SK-N-SH (cell line): ENCODE measurements around the gene A2ML1. TPM values are rescaled to one million over a fixed set of nuclear protein-coding genes. Genes with fewer than 3 reads are reported as not detected.

Experiments used
- CTCF ChIA-PET: fragments of 300-600, 350-600 bp; formaldehyde crosslinking; extraction: SDS; loops from one replicate; lab custom pipeline; 2021; lab: Yijun Ruan, JAX
- POLR2A ChIA-PET: fragments of 350-600 bp; sonication (Branson Sonifier 250); formaldehyde crosslinking; extraction: SDS; loops from one replicate; lab custom pipeline; 2020; ENCODE audit warnings: antibody characterized with exemption, inconsistent platforms; lab: Yijun Ruan, JAX
- DNase-seq: peaks from one replicate; pipeline ENCODE4 v3.0.0; 2012
- H2AFZ ChIP-seq: fragments of 200-600 bp; sonication (generic); 2 replicates; pipeline ENCODE4 v1.8.1; 2016; ENCODE audit warnings: antibody characterized with exemption, mild to moderate bottlenecking, low read depth
- H3F3A ChIP-seq: fragments of 200-600 bp; sonication (generic); replicated peaks from 2 replicates; pipeline ENCODE3; 2016; ENCODE audit warnings: antibody characterized with exemption, mild to moderate bottlenecking; ENCODE audit not compliant: insufficient read depth
- H3K27ac ChIP-seq, 2 experiments: fragments of 200-500 bp in 1 of 2; fragments of 200-600 bp in 1 of 2; sonication (Bioruptor generic) in 1 of 2; sonication (generic), shearing (Covaris generic) in 1 of 2; 2 replicates each; pipeline versions ENCODE4 v1.5.1 to v1.6.1; 2014 to 2016; ENCODE audit warnings: low read depth in 2 of 2, inconsistent platforms in 1 of 2, low read length in 1 of 2, mild to moderate bottlenecking in 1 of 2, mixed read lengths in 1 of 2
- H3K27me3 ChIP-seq: fragments of 200-600 bp; sonication (generic), shearing (Covaris generic); 2 replicates; pipeline ENCODE4 v1.6.1; 2016; ENCODE audit warnings: mixed run types; ENCODE audit not compliant: insufficient read depth
- H3K36me3 ChIP-seq, 2 experiments: fragments of 200-500 bp in 1 of 2; fragments of 200-600 bp in 1 of 2; sonication (Bioruptor generic) in 1 of 2; sonication (generic) in 1 of 2; replicated peaks in 1 of 2; 2 replicates each; pipeline versions ENCODE3 to v1.5.1; 2014 to 2016; ENCODE audit warnings: low read length in 1 of 2, mild to moderate bottlenecking in 1 of 2; ENCODE audit not compliant: insufficient read depth in 2 of 2, control insufficient read depth in 1 of 2
- H3K4me1 ChIP-seq, 2 experiments: fragments of 200-500 bp in 1 of 2; fragments of 200-600 bp in 1 of 2; sonication (Bioruptor generic) in 1 of 2; sonication (generic), shearing (Covaris generic) in 1 of 2; 2 replicates each; pipeline versions ENCODE4 v1.5.1 to v1.6.1; 2014 to 2016; ENCODE audit warnings: low read depth in 1 of 2, low read length in 1 of 2, mixed run types in 1 of 2; ENCODE audit not compliant: insufficient read depth in 2 of 2, control insufficient read depth in 1 of 2
- H3K4me2 ChIP-seq: fragments of 200-600 bp; sonication (generic), shearing (Covaris generic); 2 replicates; pipeline ENCODE4 v1.6.1; 2017; ENCODE audit warnings: mixed run types
- H3K4me3 ChIP-seq, 2 experiments: fragments of 200-500 bp in 1 of 2; fragments of 200-600 bp in 1 of 2; sonication (Bioruptor generic) in 1 of 2; sonication (generic), shearing (Covaris generic) in 1 of 2; 2 replicates each; pipeline versions ENCODE4 v1.5.1 to v1.8.1; 2014 to 2016; ENCODE audit warnings: low read depth in 2 of 2, inconsistent platforms in 1 of 2, low read length in 1 of 2, mild to moderate bottlenecking in 1 of 2, mixed read lengths in 1 of 2, moderate library complexity in 1 of 2
- H3K79me2 ChIP-seq: fragments of 200-600 bp; sonication (generic); 2 replicates; pipeline ENCODE4 v1.8.1; 2017; ENCODE audit warnings: mild to moderate bottlenecking; ENCODE audit not compliant: insufficient read depth
- H3K9ac ChIP-seq: fragments of 200-600 bp; sonication (generic); 2 replicates; pipeline ENCODE4 v1.6.1; 2017; ENCODE audit warnings: mixed run types
- H3K9me2 ChIP-seq: fragments of 200-600 bp; sonication (generic); 2 replicates; pipeline ENCODE4 v1.6.1; 2017; ENCODE audit warnings: mixed run types
- H3K9me3 ChIP-seq: fragments of 200-600 bp; sonication (generic); 2 replicates; pipeline ENCODE4 v1.6.1; 2017; ENCODE audit warnings: mixed run types, mild to moderate bottlenecking, moderate library complexity
- H4K20me1 ChIP-seq: fragments of 200-600 bp; sonication (generic); 2 replicates; pipeline ENCODE4 v1.6.1; 2017; ENCODE audit warnings: mild to moderate bottlenecking, mixed run types; ENCODE audit not compliant: insufficient read depth
- CHD2 ChIP-seq: fragments of 150-350 bp; IDR thresholded peaks from 2 replicates; pipeline ENCODE4 v1.6.1; 2018; ENCODE audit warnings: low read length; ENCODE audit not compliant: partially characterized antibody
- ELF1 ChIP-seq: IDR thresholded peaks from 2 replicates; pipeline ENCODE4 v1.4.0; 2012
- EZH2phosphoT487 ChIP-seq: fragments of 200-600 bp; sonication (generic); IDR thresholded peaks from 2 replicates; pipeline ENCODE4 v1.6.1; 2017; ENCODE audit warnings: low read depth, mixed run types, mild to moderate bottlenecking, antibody characterized with exemption, moderate library complexity, borderline replicate concordance
- FOXM1 ChIP-seq: IDR thresholded peaks from 2 replicates; pipeline ENCODE4 v1.4.0; 2012; ENCODE audit warnings: low read depth, mild to moderate bottlenecking
- GATA2 ChIP-seq: sonication (generic); formaldehyde crosslinking; IDR thresholded peaks from 2 replicates; pipeline ENCODE4 v1.5.0; 2020; ENCODE audit warnings: mild to moderate bottlenecking, missing genetic modification reagents
- MEF2A ChIP-seq: IDR thresholded peaks from 2 replicates; pipeline ENCODE4 v1.4.0; 2012; ENCODE audit warnings: low read depth, borderline replicate concordance
- MXI1 ChIP-seq: IDR thresholded peaks from 2 replicates; pipeline ENCODE4 v1.6.1; 2012; ENCODE audit warnings: mild to moderate bottlenecking, low read depth, low read length, improper control_type of control experiment
- NFIC ChIP-seq: IDR thresholded peaks from 2 replicates; pipeline ENCODE4 v1.4.0; 2012; ENCODE audit warnings: borderline replicate concordance
- POLR2AphosphoS5 ChIP-seq: IDR thresholded peaks from 2 replicates; pipeline ENCODE4 v1.6.1; 2012; ENCODE audit warnings: low read depth, low read length
- RAD21 ChIP-seq: IDR thresholded peaks from 2 replicates; pipeline ENCODE4 v1.6.1; 2012; ENCODE audit warnings: mild to moderate bottlenecking, low read length
- RCOR1 ChIP-seq: fragments of 150-350 bp; IDR thresholded peaks from 2 replicates; pipeline ENCODE4 v1.6.1; 2017; ENCODE audit warnings: antibody characterized with exemption, low read length
- RXRA ChIP-seq: IDR thresholded peaks from 2 replicates; pipeline ENCODE4 v1.4.0; 2012; ENCODE audit warnings: low read depth, mild to moderate bottlenecking, borderline replicate concordance
- TAF1 ChIP-seq: IDR thresholded peaks from 2 replicates; pipeline ENCODE4 v1.6.1; 2012; ENCODE audit warnings: low read depth, mild to moderate bottlenecking, low read length, moderate library complexity, borderline replicate concordance
- TCF12 ChIP-seq: IDR thresholded peaks from 2 replicates; pipeline ENCODE4 v1.4.0; 2012
- TEAD4 ChIP-seq: IDR thresholded peaks from 2 replicates; pipeline ENCODE4 v1.4.0; 2012; ENCODE audit warnings: mild to moderate bottlenecking, borderline replicate concordance; ENCODE audit not compliant: insufficient read depth
- USF2 ChIP-seq: fragments of 150-350 bp; IDR thresholded peaks from 2 replicates; pipeline ENCODE4 v1.6.1; 2017; ENCODE audit warnings: antibody characterized with exemption, low read length, low read depth, borderline replicate concordance
- polyA plus RNA-seq, 3 experiments: library from polyadenylated mRNA; depleted of rRNA; stranded (reverse); fragments of >200 nt; gene quantifications; 2 replicates each; pipeline ENCODE4 v1.2.3, GENCODE V29; 2012
- TF ChIP-seq, protein P1 (sequence below): IDR thresholded peaks from 2 replicates; pipeline ENCODE4 v1.4.0; 2012; ENCODE audit warnings: low read depth, borderline replicate concordance
- TF ChIP-seq, protein P2 (sequence below): IDR thresholded peaks from 2 replicates; pipeline ENCODE4; 2012
- TF ChIP-seq, protein P3 (sequence below): IDR thresholded peaks from 2 replicates; pipeline ENCODE4 v1.6.1; 2012; ENCODE audit warnings: mild to moderate bottlenecking, low read depth, low read length, moderate library complexity

A2ML1 gene
- polyA plus RNA-seq, 1 of the 3 experiments (the other 2 are of a cell fraction) = not detected

GRCh38 chr12:8867009-8867408, 44.6 kb downstream of the A2ML1 start:
- Histone ChIP-seq H3F3A (no peaks in the 10 kb centered on the region), H3K4me3 (no peak overlapping the region), H3K9me2 (no peaks in the 10 kb centered on the region), H3K27me3 (no peaks in the 10 kb centered on the region), H2AFZ (no peak overlapping the region), H3K79me2 (no peaks in the 10 kb centered on the region), H3K9ac (no peak overlapping the region), H4K20me1 (no peaks in the 10 kb centered on the region), H3K27ac (no peak overlapping the region), H3K4me2 (no peak overlapping the region), H3K9me3 (no peaks in the 10 kb centered on the region), H3K36me3 (no peaks in the 10 kb centered on the region), H3K4me1 (no peaks in the 10 kb centered on the region)
- TF ChIP-seq ELF1 (no peak), RAD21 (no peak), FOXM1 (no peak), NFIC (no peak), RCOR1 (no peak), CHD2 (no peak), TEAD4 (no peak), USF2 (no peak), MEF2A (no peak), RXRA (no peak), TCF12 (no peak), EZH2phosphoT487 (no peak), POLR2AphosphoS5 (no peak), GATA2 (CRISPR knock-in tag) (no peak), TAF1 (no peak), MXI1 (no peak)
- TF ChIP-seq, protein P1, sequence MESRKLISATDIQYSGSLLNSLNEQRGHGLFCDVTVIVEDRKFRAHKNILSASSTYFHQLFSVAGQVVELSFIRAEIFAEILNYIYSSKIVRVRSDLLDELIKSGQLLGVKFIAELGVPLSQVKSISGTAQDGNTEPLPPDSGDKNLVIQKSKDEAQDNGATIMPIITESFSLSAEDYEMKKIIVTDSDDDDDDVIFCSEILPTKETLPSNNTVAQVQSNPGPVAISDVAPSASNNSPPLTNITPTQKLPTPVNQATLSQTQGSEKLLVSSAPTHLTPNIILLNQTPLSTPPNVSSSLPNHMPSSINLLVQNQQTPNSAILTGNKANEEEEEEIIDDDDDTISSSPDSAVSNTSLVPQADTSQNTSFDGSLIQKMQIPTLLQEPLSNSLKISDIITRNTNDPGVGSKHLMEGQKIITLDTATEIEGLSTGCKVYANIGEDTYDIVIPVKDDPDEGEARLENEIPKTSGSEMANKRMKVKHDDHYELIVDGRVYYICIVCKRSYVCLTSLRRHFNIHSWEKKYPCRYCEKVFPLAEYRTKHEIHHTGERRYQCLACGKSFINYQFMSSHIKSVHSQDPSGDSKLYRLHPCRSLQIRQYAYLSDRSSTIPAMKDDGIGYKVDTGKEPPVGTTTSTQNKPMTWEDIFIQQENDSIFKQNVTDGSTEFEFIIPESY = no peak
- TF ChIP-seq, protein P2, sequence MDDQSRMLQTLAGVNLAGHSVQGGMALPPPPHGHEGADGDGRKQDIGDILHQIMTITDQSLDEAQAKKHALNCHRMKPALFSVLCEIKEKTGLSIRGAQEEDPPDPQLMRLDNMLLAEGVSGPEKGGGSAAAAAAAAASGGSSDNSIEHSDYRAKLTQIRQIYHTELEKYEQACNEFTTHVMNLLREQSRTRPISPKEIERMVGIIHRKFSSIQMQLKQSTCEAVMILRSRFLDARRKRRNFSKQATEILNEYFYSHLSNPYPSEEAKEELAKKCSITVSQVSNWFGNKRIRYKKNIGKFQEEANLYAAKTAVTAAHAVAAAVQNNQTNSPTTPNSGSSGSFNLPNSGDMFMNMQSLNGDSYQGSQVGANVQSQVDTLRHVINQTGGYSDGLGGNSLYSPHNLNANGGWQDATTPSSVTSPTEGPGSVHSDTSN = no peak
- TF ChIP-seq, protein P3, sequence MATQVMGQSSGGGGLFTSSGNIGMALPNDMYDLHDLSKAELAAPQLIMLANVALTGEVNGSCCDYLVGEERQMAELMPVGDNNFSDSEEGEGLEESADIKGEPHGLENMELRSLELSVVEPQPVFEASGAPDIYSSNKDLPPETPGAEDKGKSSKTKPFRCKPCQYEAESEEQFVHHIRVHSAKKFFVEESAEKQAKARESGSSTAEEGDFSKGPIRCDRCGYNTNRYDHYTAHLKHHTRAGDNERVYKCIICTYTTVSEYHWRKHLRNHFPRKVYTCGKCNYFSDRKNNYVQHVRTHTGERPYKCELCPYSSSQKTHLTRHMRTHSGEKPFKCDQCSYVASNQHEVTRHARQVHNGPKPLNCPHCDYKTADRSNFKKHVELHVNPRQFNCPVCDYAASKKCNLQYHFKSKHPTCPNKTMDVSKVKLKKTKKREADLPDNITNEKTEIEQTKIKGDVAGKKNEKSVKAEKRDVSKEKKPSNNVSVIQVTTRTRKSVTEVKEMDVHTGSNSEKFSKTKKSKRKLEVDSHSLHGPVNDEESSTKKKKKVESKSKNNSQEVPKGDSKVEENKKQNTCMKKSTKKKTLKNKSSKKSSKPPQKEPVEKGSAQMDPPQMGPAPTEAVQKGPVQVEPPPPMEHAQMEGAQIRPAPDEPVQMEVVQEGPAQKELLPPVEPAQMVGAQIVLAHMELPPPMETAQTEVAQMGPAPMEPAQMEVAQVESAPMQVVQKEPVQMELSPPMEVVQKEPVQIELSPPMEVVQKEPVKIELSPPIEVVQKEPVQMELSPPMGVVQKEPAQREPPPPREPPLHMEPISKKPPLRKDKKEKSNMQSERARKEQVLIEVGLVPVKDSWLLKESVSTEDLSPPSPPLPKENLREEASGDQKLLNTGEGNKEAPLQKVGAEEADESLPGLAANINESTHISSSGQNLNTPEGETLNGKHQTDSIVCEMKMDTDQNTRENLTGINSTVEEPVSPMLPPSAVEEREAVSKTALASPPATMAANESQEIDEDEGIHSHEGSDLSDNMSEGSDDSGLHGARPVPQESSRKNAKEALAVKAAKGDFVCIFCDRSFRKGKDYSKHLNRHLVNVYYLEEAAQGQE = no peak
- no peak for DNase-seq
- ChIA-PET CTCF (no interaction called here), POLR2A (no interaction called here)
